ENCODE data around the gene NDUFS2. TPM values are rescaled to one million over a fixed set of nuclear protein-coding genes. Genes with fewer than 3 reads are reported as not detected.

The NDUFS2 gene
- total and polyA plus RNA-seq, 10 of the 15 experiments (the other 5 are each of a cell fraction or from before 2014, with no cell fraction given): 66.5 to 215 (median 148) TPM

DNA sequence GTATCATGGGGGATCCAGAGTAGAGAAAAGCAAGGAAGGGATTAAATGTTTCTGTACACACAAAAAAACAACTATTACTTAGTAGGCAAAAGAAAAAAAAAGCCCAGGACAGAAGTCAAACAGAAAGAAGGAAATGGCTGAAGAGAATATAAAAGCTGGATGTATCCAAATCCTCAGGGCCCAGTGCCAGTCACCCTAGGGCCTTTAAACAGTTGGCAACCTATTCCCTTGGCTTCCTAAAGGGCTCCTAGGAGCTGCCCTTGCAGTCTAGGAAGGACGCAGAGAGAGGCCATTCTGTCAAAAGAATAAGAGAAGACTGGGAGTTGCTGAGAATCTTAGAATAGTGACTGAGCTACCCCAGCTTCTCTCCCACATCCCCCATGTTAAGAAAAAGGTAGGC lies 29.8 kb upstream of the NDUFS2 start:
- FAIRE-seq (no peak), DNase-seq (ENCODE audit: low read depth, low spot score) (no peak), ATAC-seq (no peak)
- ChIA-PET POLR2A (no interaction called here), CTCF (interaction anchor here (0.5 to 0.6 kb wide), 2 partner anchors 128 to 393 kb away, joined by 3 to 4 read pairs; no protein-coding TSS in a partner anchor), RAD21 (ENCODE audit: unreplicated experiment) (no interaction called here), SMC1A (ENCODE audit: uncharacterized antibody, unreplicated experiment) (interaction anchor here (0.9 kb wide), 1 partner anchor 210 kb away, joined by 3 read pairs; no protein-coding TSS in a partner anchor)
- Histone ChIP-seq H3K27ac (ENCODE audit: control insufficient read depth, insufficient read depth) (no peak overlapping the region), H3K27me3 (replicated peaks in 1 of 2; ENCODE audit: control insufficient read depth in 2 of 2, insufficient read depth in 2 of 2, low read length in 1 of 2) (no peaks in the 10 kb centered on the region), H2AFZ (ENCODE audit: control insufficient read depth, low read depth, low read length) (no peak overlapping the region), H3K9ac (ENCODE audit: control insufficient read depth, insufficient read depth, low read length) (no peak overlapping the region), H3K4me2 (ENCODE audit: control insufficient read depth, insufficient read depth) (no peak overlapping the region), H4K20me1 (ENCODE audit: control insufficient read depth, insufficient read depth) (no peaks in the 10 kb centered on the region), H3K79me2 (ENCODE audit: control insufficient read depth, insufficient read depth, low read length) (peaks cover 23% of the 10 kb centered on the region), H3K36me3 (ENCODE audit: control insufficient read depth in 2 of 2, insufficient read depth in 2 of 2, low read length in 1 of 2) (peaks cover 17 to 30% of the 10 kb centered on the region in 2 experiments), H3K9me3 (replicated peaks; ENCODE audit: control insufficient read depth, insufficient read depth, low read length) (no peaks in the 10 kb centered on the region), H3K4me3 (no peak overlapping the region), H3K4me1 (ENCODE audit: control insufficient read depth, insufficient read depth, low read length) (peaks cover 15% of the 10 kb centered on the region)
- no peak for TF ChIP-seq ZNF622 (IDR thresholded peaks at IDR 0.05)
- no peak for TF ChIP-seq LARP7 (IDR thresholded peaks at IDR 0.05)
- TF ChIP-seq BCL3 (IDR thresholded peaks at IDR 0.05; ENCODE audit: borderline replicate concordance, insufficient read depth, low read depth, low read length, poor library complexity, severe bottlenecking): no peak
- no peak for TF ChIP-seq GATAD2B (conservative IDR thresholded peaks at IDR 0.05; ENCODE audit: low read depth)
- TF ChIP-seq TCF3 (IDR thresholded peaks at IDR 0.05; ENCODE audit: borderline replicate concordance, insufficient read depth, low read depth, low read length): no peak
- TF ChIP-seq NR2F1 (conservative IDR thresholded peaks at IDR 0.05): no peak
- TF ChIP-seq NR2C1 (IDR thresholded peaks at IDR 0.05): no peak
- no peak for TF ChIP-seq CBX5 (IDR thresholded peaks at IDR 0.05; ENCODE audit: low read depth)
- no peak for TF ChIP-seq IRF5 (IDR thresholded peaks at IDR 0.05; ENCODE audit: borderline replicate concordance)
- no peak for TF ChIP-seq TCF12 (IDR thresholded peaks at IDR 0.05; ENCODE audit: low read depth, low read length)
- TF ChIP-seq HDAC2 (IDR thresholded peaks at IDR 0.05): no peak
- TF ChIP-seq CBX3 (IDR thresholded peaks at IDR 0.05; ENCODE audit: borderline replicate concordance, low read depth): no peak
- TF ChIP-seq, protein P1, sequence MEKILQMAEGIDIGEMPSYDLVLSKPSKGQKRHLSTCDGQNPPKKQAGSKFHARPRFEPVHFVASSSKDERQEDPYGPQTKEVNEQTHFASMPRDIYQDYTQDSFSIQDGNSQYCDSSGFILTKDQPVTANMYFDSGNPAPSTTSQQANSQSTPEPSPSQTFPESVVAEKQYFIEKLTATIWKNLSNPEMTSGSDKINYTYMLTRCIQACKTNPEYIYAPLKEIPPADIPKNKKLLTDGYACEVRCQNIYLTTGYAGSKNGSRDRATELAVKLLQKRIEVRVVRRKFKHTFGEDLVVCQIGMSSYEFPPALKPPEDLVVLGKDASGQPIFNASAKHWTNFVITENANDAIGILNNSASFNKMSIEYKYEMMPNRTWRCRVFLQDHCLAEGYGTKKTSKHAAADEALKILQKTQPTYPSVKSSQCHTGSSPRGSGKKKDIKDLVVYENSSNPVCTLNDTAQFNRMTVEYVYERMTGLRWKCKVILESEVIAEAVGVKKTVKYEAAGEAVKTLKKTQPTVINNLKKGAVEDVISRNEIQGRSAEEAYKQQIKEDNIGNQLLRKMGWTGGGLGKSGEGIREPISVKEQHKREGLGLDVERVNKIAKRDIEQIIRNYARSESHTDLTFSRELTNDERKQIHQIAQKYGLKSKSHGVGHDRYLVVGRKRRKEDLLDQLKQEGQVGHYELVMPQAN (conservative IDR thresholded peaks at IDR 0.05): no peak
- TF ChIP-seq NRF1 (conservative IDR thresholded peaks at IDR 0.05; ENCODE audit: low read depth, low read length): no peak
- TF ChIP-seq BCL11A (IDR thresholded peaks at IDR 0.05; ENCODE audit: low read depth, low read length): no peak
- intact Hi-C loops (cut with micrococcal nuclease; ENCODE audit: unreplicated experiment): no loop called here
- in situ Hi-C loops (cut with MboI): no loop called here
- WGBS (ENCODE audit: insufficient coverage, insufficient replicate concordance, low lambda C conversion rate, missing lambda C conversion rate): 50% methylated on average over 1 of the region's 1 CpG
- no TSS peak for BruUV-seq (replicated peaks)
